H9 (cell line): ENCODE data around the gene RCOR3. TPM values are rescaled to one million over a fixed set of nuclear protein-coding genes. Genes with fewer than 3 reads are reported as not detected.

ENCODE experiments used
- DNase-seq: peaks from one replicate; pipeline ENCODE4 v3.0.0-alpha.2; 2017
- H2AFZ ChIP-seq: one replicate; pipeline ENCODE4 v1.6.1; 2013; ENCODE audit warnings: mild to moderate bottlenecking, low read length, control low read depth, moderate library complexity
- H2AK5ac ChIP-seq: 2 replicates; pipeline ENCODE4 v1.6.1; 2013; ENCODE audit warnings: low read length, control low read depth, mixed read lengths; ENCODE audit not compliant: insufficient read length
- H2BK120ac ChIP-seq: one replicate; pipeline ENCODE4 v1.6.1; 2013; ENCODE audit warnings: low read depth, mild to moderate bottlenecking, low read length, control low read depth, inconsistent platforms; ENCODE audit not compliant: poor library complexity, severe bottlenecking
- H2BK12ac ChIP-seq: 2 replicates; pipeline ENCODE4 v1.6.1; 2013; ENCODE audit warnings: low read length, control low read depth, mixed read lengths, low read depth; ENCODE audit not compliant: insufficient read length
- H2BK15ac ChIP-seq: 2 replicates; pipeline ENCODE4 v1.6.1; 2013; ENCODE audit warnings: low read depth, low read length, control low read depth
- H2BK20ac ChIP-seq: one replicate; pipeline ENCODE4 v1.6.1; 2013; ENCODE audit warnings: low read depth, mild to moderate bottlenecking, low read length, control low read depth, inconsistent platforms; ENCODE audit not compliant: poor library complexity, severe bottlenecking
- H2BK5ac ChIP-seq: 2 replicates; pipeline ENCODE4 v1.6.1; 2013; ENCODE audit warnings: low read length, control low read depth, mixed read lengths; ENCODE audit not compliant: insufficient read length
- H3K14ac ChIP-seq: 2 replicates; pipeline ENCODE4 v1.6.1; 2013; ENCODE audit warnings: low read length, control low read depth; ENCODE audit not compliant: insufficient read depth
- H3K18ac ChIP-seq: 2 replicates; pipeline ENCODE4 v1.6.1; 2013; ENCODE audit warnings: low read depth, mild to moderate bottlenecking, mixed read lengths, low read length, control low read depth; ENCODE audit not compliant: insufficient read length
- H3K23ac ChIP-seq: 2 replicates; pipeline ENCODE4 v1.6.1; 2013; ENCODE audit warnings: low read length, control low read depth, mixed read lengths, low read depth; ENCODE audit not compliant: insufficient read length
- H3K23me2 ChIP-seq: 2 replicates; pipeline ENCODE4 v1.6.1; 2013; ENCODE audit warnings: low read depth, mild to moderate bottlenecking, mixed read lengths, low read length, control low read depth; ENCODE audit not compliant: insufficient read length, poor library complexity, severe bottlenecking
- H3K27ac ChIP-seq: 2 replicates; pipeline ENCODE4 v1.5.1; 2013; ENCODE audit warnings: low read length, control low read depth, mixed read lengths, low read depth; ENCODE audit not compliant: insufficient read length
- H3K27me3 ChIP-seq: 2 replicates; pipeline ENCODE4 v1.6.1; 2013; ENCODE audit warnings: low read length, control low read depth, inconsistent platforms; ENCODE audit not compliant: insufficient read depth
- H3K4ac ChIP-seq: 2 replicates; pipeline ENCODE4 v1.6.1; 2013; ENCODE audit warnings: low read depth, mild to moderate bottlenecking, control low read depth, inconsistent platforms, low read length, moderate library complexity
- H3K4me1 ChIP-seq: 2 replicates; pipeline ENCODE4 v1.6.1; 2013; ENCODE audit warnings: low read length, control low read depth, inconsistent platforms; ENCODE audit not compliant: insufficient read depth
- H3K4me2 ChIP-seq: 2 replicates; pipeline ENCODE4 v1.6.1; 2013; ENCODE audit warnings: low read length, control low read depth, mixed read lengths; ENCODE audit not compliant: insufficient read length, insufficient read depth
- H3K56ac ChIP-seq: 2 replicates; pipeline ENCODE4 v1.6.1; 2013; ENCODE audit warnings: low read depth, mild to moderate bottlenecking, mixed read lengths, low read length, control low read depth; ENCODE audit not compliant: insufficient read length
- H3K79me1 ChIP-seq: 2 replicates; pipeline ENCODE4 v1.6.1; 2013; ENCODE audit warnings: low read depth, mild to moderate bottlenecking, moderate library complexity, low read length, control low read depth, inconsistent platforms; ENCODE audit not compliant: insufficient read depth, poor library complexity, severe bottlenecking
- H3K79me2 ChIP-seq: 2 replicates; pipeline ENCODE4 v1.6.1; 2013; ENCODE audit warnings: low read length, control low read depth, inconsistent platforms; ENCODE audit not compliant: insufficient read depth
- H3K9ac ChIP-seq: 2 replicates; pipeline ENCODE4 v1.6.1; 2013; ENCODE audit warnings: low read length, control low read depth, mixed read lengths; ENCODE audit not compliant: insufficient read length; ENCODE audit errors: extremely low read depth
- H3K9me3 ChIP-seq: one replicate; pipeline ENCODE4 v1.6.1; 2013; ENCODE audit warnings: low read depth, low read length, inconsistent platforms; ENCODE audit not compliant: control insufficient read depth
- H3T11ph ChIP-seq: one replicate; pipeline ENCODE4 v1.6.1; 2013; ENCODE audit warnings: mild to moderate bottlenecking, low read length, control low read depth, inconsistent platforms
- H4K20me1 ChIP-seq: one replicate; pipeline ENCODE4 v1.6.1; 2013; ENCODE audit not compliant: control insufficient read depth, insufficient read length, insufficient read depth
- H4K5ac ChIP-seq: 2 replicates; pipeline ENCODE4 v1.6.1; 2013; ENCODE audit warnings: low read depth, mild to moderate bottlenecking, mixed read lengths, low read length, control low read depth; ENCODE audit not compliant: insufficient read length
- H4K8ac ChIP-seq: replicated peaks from 2 replicates; pipeline ENCODE4 v1.6.1; 2013; ENCODE audit warnings: low read length, control low read depth, mixed read lengths, low read depth; ENCODE audit not compliant: insufficient read length
- H4K91ac ChIP-seq: 2 replicates; pipeline ENCODE4 v1.6.1; 2013; ENCODE audit warnings: low read depth, mild to moderate bottlenecking, moderate library complexity, mixed read lengths, low read length, control low read depth; ENCODE audit not compliant: insufficient read length
- H3K27ac Mint-ChIP-seq, 3 experiments: 2 replicates in 2 of 3; 3 replicates in 1 of 3; pipeline ENCODE4 v1.8.0; 2020 to 2021; ENCODE audit warnings: mixed read lengths in 3 of 3, mild to moderate bottlenecking in 1 of 3, moderate library complexity in 1 of 3
- H3K27me3 Mint-ChIP-seq: 2 replicates; pipeline ENCODE4 v1.8.0; 2021; ENCODE audit warnings: low read depth, mild to moderate bottlenecking, moderate library complexity, mixed read lengths
- H3K36me3 Mint-ChIP-seq, 3 experiments: 2 replicates in 2 of 3; 3 replicates in 1 of 3; pipeline ENCODE4 v1.8.0; 2020 to 2021; ENCODE audit warnings: low read depth in 3 of 3, mixed read lengths in 3 of 3; ENCODE audit not compliant: insufficient read depth in 1 of 3
- H3K4me1 Mint-ChIP-seq, 2 experiments: 2 replicates each; pipeline ENCODE4 v1.8.0; 2020; ENCODE audit warnings: mixed read lengths in 2 of 2
- H3K4me3 Mint-ChIP-seq, 2 experiments: 2 replicates in 1 of 2; 3 replicates in 1 of 2; pipeline ENCODE4 v1.8.0; 2020 to 2021; ENCODE audit warnings: mild to moderate bottlenecking in 2 of 2, mixed read lengths in 2 of 2, moderate library complexity in 1 of 2
- H3K9me3 Mint-ChIP-seq, 2 experiments: 2 replicates in 1 of 2; 3 replicates in 1 of 2; pipeline ENCODE4 v1.8.0; 2020; ENCODE audit warnings: mild to moderate bottlenecking in 2 of 2, mixed read lengths in 2 of 2, moderate library complexity in 1 of 2
- WGBS: extraction: QIAGEN DNeasy Blood & Tissue Kit; methylation state at CpG from one replicate; pipeline ENCODE4 v1.1.7; 2013; ENCODE audit warnings: missing lambda C conversion rate, low lambda C conversion rate, mixed read lengths; ENCODE audit not compliant: insufficient read length; ENCODE audit errors: extremely low coverage; 5-methylcytosine and 5-hydroxymethylcytosine counted together
- total RNA-seq: library from RNA; stranded (reverse); gene quantifications from 2 replicates; pipeline ENCODE4 v1.2.1, GENCODE V29; 2021
- TF ChIP-seq, protein P1 (sequence below): fragments of 200-600 bp; sonication (generic); conservative IDR thresholded peaks from 3 replicates; pipeline ENCODE4 v1.8.0; 2021; ENCODE audit warnings: antibody characterized with exemption, mild to moderate bottlenecking

RCOR3 gene
- total RNA-seq, 1 experiment from 2014 or later = 37.2 TPM

DNA sequence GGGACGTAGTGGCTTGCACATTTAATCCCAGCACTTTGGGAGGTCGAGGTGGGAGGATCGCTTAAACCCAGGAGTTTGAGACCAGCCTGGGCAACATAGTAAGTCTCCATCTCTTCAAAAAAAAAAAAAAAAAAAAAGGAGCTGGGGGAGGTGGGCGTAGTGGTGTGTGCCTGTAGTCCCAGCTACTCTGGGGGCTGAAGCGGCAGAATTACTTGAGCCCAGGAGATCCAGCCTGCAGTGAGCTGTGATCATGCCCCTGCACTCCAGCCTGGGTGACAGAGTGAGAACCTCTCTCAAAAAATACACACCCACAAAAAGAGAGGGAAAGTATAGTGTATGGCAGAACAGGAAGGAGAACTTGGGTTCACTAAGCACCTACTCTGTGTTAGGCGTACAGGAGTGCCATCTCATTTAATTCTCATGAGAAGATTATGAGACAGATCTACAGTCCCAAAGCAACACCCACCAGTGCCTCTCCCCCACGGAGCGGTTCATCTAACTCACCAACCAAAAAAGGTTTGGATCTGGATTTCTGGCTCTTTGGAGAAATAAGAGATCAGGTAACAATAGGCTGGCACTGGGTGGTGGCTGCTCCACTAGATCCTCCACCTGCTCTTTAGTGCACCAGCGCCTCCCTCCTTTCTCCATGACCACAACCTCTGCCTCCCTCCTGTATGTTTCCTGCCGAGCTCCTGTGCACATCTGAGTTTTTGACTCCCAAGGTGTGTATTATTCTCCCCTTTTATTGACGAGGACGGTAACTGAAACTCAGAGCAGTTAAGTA lies 66.0 kb downstream of the RCOR3 start:
- no peak overlapping the region for H2BK12ac ChIP-seq
- H3K79me1 ChIP-seq = no peaks in the 10 kb centered on the region
- H3T11ph ChIP-seq = no peak overlapping the region
- no peak overlapping the region for H2BK20ac ChIP-seq
- Mint-ChIP-seq H3K36me3 (peaks cover 0 to 7% (median 0%) of the 10 kb centered on the region in 3 experiments; a peak in 3 of 7 replicates), H3K4me3 (peak overlapping the region; percentile 85 to 86; a peak in 4 of 5 replicates), H3K27ac (no peak overlapping the region), H3K9me3 (no peaks in the 10 kb centered on the region), H3K4me1 (peaks cover 36 to 37% of the 10 kb centered on the region in 2 experiments), H3K27me3 (peaks cover 22% of the 10 kb centered on the region)
- no peak overlapping the region for H2BK15ac ChIP-seq
- H2BK120ac ChIP-seq = no peak overlapping the region
- H3K4me2 ChIP-seq = no peak overlapping the region
- no peaks in the 10 kb centered on the region for H3K27me3 ChIP-seq
- DNase-seq = peak; percentile 27
- no peak overlapping the region for H2AK5ac ChIP-seq
- H3K79me2 ChIP-seq = peaks cover 3% of the 10 kb centered on the region; the same call in 1 of the 2 replicates
- H4K91ac ChIP-seq = no peak overlapping the region
- H2AFZ ChIP-seq = no peak overlapping the region
- H4K20me1 ChIP-seq = no peaks in the 10 kb centered on the region
- H3K27ac ChIP-seq = no peak overlapping the region
- H3K9ac ChIP-seq = no peak overlapping the region
- H3K18ac ChIP-seq = no peak overlapping the region
- H3K14ac ChIP-seq = no peak overlapping the region
- no peak overlapping the region for H4K5ac ChIP-seq
- WGBS = no CpG with 5 or more reads among the region's 12 CpGs
- H3K4ac ChIP-seq = no peak overlapping the region
- no peaks in the 10 kb centered on the region for H3K9me3 ChIP-seq
- TF ChIP-seq, protein P1, sequence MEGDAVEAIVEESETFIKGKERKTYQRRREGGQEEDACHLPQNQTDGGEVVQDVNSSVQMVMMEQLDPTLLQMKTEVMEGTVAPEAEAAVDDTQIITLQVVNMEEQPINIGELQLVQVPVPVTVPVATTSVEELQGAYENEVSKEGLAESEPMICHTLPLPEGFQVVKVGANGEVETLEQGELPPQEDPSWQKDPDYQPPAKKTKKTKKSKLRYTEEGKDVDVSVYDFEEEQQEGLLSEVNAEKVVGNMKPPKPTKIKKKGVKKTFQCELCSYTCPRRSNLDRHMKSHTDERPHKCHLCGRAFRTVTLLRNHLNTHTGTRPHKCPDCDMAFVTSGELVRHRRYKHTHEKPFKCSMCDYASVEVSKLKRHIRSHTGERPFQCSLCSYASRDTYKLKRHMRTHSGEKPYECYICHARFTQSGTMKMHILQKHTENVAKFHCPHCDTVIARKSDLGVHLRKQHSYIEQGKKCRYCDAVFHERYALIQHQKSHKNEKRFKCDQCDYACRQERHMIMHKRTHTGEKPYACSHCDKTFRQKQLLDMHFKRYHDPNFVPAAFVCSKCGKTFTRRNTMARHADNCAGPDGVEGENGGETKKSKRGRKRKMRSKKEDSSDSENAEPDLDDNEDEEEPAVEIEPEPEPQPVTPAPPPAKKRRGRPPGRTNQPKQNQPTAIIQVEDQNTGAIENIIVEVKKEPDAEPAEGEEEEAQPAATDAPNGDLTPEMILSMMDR = no peak
- H3K23me2 ChIP-seq = peaks cover 14% of the 10 kb centered on the region
- H3K56ac ChIP-seq = no peak overlapping the region
- H2BK5ac ChIP-seq = no peak overlapping the region
- no peak overlapping the region for H4K8ac ChIP-seq
- H3K23ac ChIP-seq = no peak overlapping the region
- peaks cover 3% of the 10 kb centered on the region; the same call in 1 of the 2 replicates for H3K4me1 ChIP-seq
